MCF 10A (cell line): ENCODE results near the gene CFAP126. TPM values are rescaled to one million over a fixed set of nuclear protein-coding genes. Genes with fewer than 3 reads are reported as not detected.

Experiments
- BruUV-seq: library from RNA; stranded (reverse); fragments of 400-500 nt; replicated peaks from 2 replicates; lab custom pipeline; 2021; lab: Mats Ljungman, UMichigan
- CTCF ChIA-PET: fragments of 300-600 bp; sonication (Branson Sonifier 250); formaldehyde crosslinking; extraction: SDS; loops from one replicate; lab custom pipeline; 2021; ENCODE audit warnings: antibody characterized with exemption, inconsistent platforms; lab: Yijun Ruan, JAX
- POLR2A ChIA-PET: fragments of 300-600, 350-650 bp; sonication (Branson Sonifier 250); formaldehyde crosslinking; extraction: SDS; loops from one replicate; lab custom pipeline; 2020; ENCODE audit warnings: antibody characterized with exemption, inconsistent platforms; lab: Yijun Ruan, JAX
- DNase-seq: peaks from one replicate; pipeline ENCODE4 v3.0.0-alpha.2; 2018; ENCODE audit not compliant: unreplicated experiment
- H3K27ac Mint-ChIP-seq: one replicate; pipeline ENCODE4 v1.8.0; 2022; ENCODE audit warnings: mild to moderate bottlenecking, low read depth, mixed read lengths; ENCODE audit not compliant: unreplicated experiment
- H3K27me3 Mint-ChIP-seq: one replicate; pipeline ENCODE4 v1.8.0; 2022; ENCODE audit warnings: mixed read lengths; ENCODE audit not compliant: insufficient read depth, unreplicated experiment
- H3K36me3 Mint-ChIP-seq: one replicate; pipeline ENCODE4 v1.8.0; 2022; ENCODE audit warnings: mild to moderate bottlenecking, moderate library complexity, mixed read lengths; ENCODE audit not compliant: insufficient read depth, unreplicated experiment
- H3K4me1 Mint-ChIP-seq: one replicate; pipeline ENCODE4 v1.8.0; 2022; ENCODE audit warnings: mixed read lengths; ENCODE audit not compliant: insufficient read depth, unreplicated experiment
- H3K4me3 Mint-ChIP-seq: one replicate; pipeline ENCODE4 v1.8.0; 2022; ENCODE audit warnings: mild to moderate bottlenecking, moderate library complexity, mixed read lengths; ENCODE audit not compliant: unreplicated experiment
- H3K9me3 Mint-ChIP-seq: one replicate; pipeline ENCODE4 v1.8.0; 2022; ENCODE audit warnings: mixed read lengths; ENCODE audit not compliant: unreplicated experiment
- CTCF ChIP-seq: fragments of 200-600 bp; IDR thresholded peaks from one replicate; pipeline ENCODE4 v1.8.0; 2022; ENCODE audit warnings: antibody characterized with exemption, mild to moderate bottlenecking; ENCODE audit not compliant: unreplicated experiment
- intact Hi-C: fragments of 100-400 bp; cut with micrococcal nuclease; formaldehyde crosslinking; loops from 2 replicates; pipeline ENCODE4 v1.14.1; 2022
- total RNA-seq: library from RNA; stranded (reverse); gene quantifications from 2 replicates; pipeline ENCODE4 v1.2.3, GENCODE V29; 2022

The CFAP126 gene
- total RNA-seq, 1 experiment from 2014 or later = not detected

DNA sequence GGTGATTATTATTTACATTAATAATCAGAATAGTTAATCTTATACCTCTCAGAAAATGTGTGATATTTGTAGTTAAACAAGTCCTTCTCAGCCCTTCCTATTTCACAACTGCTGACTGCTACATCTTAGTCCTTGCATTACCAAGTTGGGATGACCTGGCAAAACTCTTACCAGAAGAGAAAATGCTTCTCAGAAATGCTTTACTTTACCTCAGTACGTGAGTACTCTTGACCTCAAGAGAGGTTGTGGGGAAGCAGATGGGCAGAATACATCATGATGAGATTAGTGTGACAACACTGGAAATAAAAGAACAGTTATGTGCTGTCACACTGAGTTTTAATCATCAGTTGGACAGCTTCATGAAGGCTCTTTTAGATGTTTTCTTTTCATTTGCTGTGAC lies 16.2 kb downstream of the CFAP126 start:
- intact Hi-C loops = no loop called here
- Mint-ChIP-seq H3K4me1 (no peaks in the 10 kb centered on the region), H3K36me3 (peaks cover 71% of the 10 kb centered on the region), H3K27ac (peak overlapping the region; percentile 7), H3K9me3 (no peaks in the 10 kb centered on the region), H3K4me3 (no peak overlapping the region), H3K27me3 (no peaks in the 10 kb centered on the region)
- ChIA-PET CTCF (interaction anchor here (0.5 to 3.4 kb wide), 5 partner anchors 12 to 386 kb away, joined by 3 to 25 read pairs (median 5); no protein-coding TSS in a partner anchor), POLR2A (interaction anchor here (1.6 kb wide), 1 partner anchor 16 kb away, joined by 5 read pairs; the partner anchor contains the start of gene CFAP126)
- TF ChIP-seq CTCF = no peak
- DNase-seq = no peak
- no TSS peak for BruUV-seq

DNA sequence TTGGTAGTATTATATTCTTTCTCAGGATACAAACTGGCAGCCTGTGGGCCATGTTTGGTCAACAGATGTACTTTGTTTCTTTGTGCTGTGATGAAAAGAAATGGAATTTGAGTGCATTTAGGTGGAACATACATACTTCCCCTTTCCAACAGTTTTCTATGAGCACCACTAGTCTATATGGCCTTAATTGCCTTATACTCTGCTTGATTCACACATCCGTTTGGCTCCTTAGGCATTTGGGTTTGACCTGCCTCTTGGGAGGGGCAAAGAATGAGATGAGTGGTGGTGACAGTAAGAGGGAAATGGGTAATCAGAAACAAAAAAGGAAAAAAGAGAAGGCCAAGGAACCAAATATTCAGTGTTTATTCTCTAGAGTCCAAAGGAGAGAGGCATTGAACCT lies 17.0 kb downstream of the CFAP126 start:
- Mint-ChIP-seq H3K27me3 (no peaks in the 10 kb centered on the region), H3K9me3 (no peaks in the 10 kb centered on the region), H3K4me3 (no peak overlapping the region), H3K27ac (no peak overlapping the region), H3K4me1 (no peaks in the 10 kb centered on the region), H3K36me3 (peaks cover 71% of the 10 kb centered on the region)
- intact Hi-C loops = no loop called here
- TF ChIP-seq CTCF = no peak
- POLR2A ChIA-PET = interaction anchor here (0.9 kb wide), 1 partner anchor 34 kb away, joined by 3 read pairs; no protein-coding TSS in a partner anchor
- CTCF ChIA-PET = interaction anchor here (0.7 kb wide), 1 partner anchor 160 kb away, joined by 5 read pairs; no protein-coding TSS in a partner anchor
- no TSS peak for BruUV-seq
- no peak for DNase-seq

DNA sequence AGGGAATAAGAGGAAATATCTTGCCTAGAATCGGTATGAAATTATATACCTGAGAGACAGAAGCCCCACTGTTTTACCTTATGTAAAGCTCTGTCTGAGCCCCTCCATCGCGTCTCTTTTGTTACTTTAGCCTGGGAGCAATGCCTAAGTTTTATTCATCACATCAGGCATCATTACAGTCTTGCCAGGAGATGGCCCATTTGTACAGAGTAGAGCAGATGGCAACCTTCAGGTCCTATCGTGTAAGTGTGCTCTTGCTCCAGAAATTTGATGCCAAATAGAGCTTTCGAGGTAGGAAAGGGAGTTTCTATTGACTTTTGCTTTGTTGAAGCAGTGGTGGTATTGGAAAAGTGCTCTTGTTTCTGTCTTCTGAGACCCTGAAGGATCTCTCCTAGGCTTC lies 24.9 kb downstream of the CFAP126 start:
- POLR2A ChIA-PET = interaction anchor here (0.5 kb wide), 1 partner anchor 29 kb away, joined by 3 read pairs; the partner anchor contains the start of gene SDHC
- Mint-ChIP-seq H3K36me3 (peaks cover 88% of the 10 kb centered on the region), H3K4me3 (no peak overlapping the region), H3K4me1 (no peaks in the 10 kb centered on the region), H3K27me3 (no peaks in the 10 kb centered on the region), H3K27ac (no peak overlapping the region), H3K9me3 (no peaks in the 10 kb centered on the region)
- intact Hi-C loops = no loop called here
- no peak for TF ChIP-seq CTCF
- DNase-seq = no peak
- BruUV-seq = no TSS peak
- CTCF ChIA-PET = interaction anchor here (0.7 to 1.3 kb wide), 5 partner anchors 10 to 51 kb away, joined by 3 to 6 read pairs (median 3); no protein-coding TSS in a partner anchor

- BruUV-seq = no TSS peak
- ChIA-PET CTCF (interaction anchor here (0.6 to 1.4 kb wide), 7 partner anchors 9 to 156 kb away, joined by 3 to 6 read pairs (median 4); no protein-coding TSS in a partner anchor), POLR2A (no interaction called here)
- no peak for DNase-seq
- H3K36me3 Mint-ChIP-seq = peaks cover 91% of the 10 kb centered on the region
- intact Hi-C loops = no loop called here
- no peaks in the 10 kb centered on the region for H3K27me3 Mint-ChIP-seq
- H3K4me3 Mint-ChIP-seq = no peak overlapping the region
- no peaks in the 10 kb centered on the region for H3K9me3 Mint-ChIP-seq
- no peak for TF ChIP-seq CTCF
- H3K4me1 Mint-ChIP-seq = no peaks in the 10 kb centered on the region
- no peak overlapping the region for H3K27ac Mint-ChIP-seq
Measured at GRCh38 chr1:161342177-161342576, 25.5 kb downstream of the CFAP126 start.
